SU-DHL-6 (cell line): ENCODE data around the gene UBE3B.

ENCODE experiments used
- H2AFZ ChIP-seq: fragments of 200-600 bp; sonication (generic); 2 replicates; pipeline ENCODE4 v1.6.1; 2014; ENCODE audit warnings: low read depth, mild to moderate bottlenecking, moderate library complexity, mixed read lengths, antibody characterized with exemption, low read length; ENCODE audit not compliant: severe bottlenecking
- H3F3A ChIP-seq: fragments of 200-600 bp; shearing (Covaris generic); 2 replicates; pipeline ENCODE4 v1.6.0; 2016; ENCODE audit warnings: antibody characterized with exemption, mild to moderate bottlenecking; ENCODE audit not compliant: insufficient read depth
- H3K27ac ChIP-seq: fragments of 200-600 bp; sonication (generic); 2 replicates; pipeline ENCODE4 v1.5.1; 2016; ENCODE audit warnings: low read depth, mild to moderate bottlenecking, low read length, moderate library complexity, mixed read lengths
- H3K27me3 ChIP-seq: fragments of 200-600 bp; sonication (generic), shearing (Covaris generic); 2 replicates; pipeline ENCODE4 v1.6.0; 2014; ENCODE audit warnings: mild to moderate bottlenecking, low read length
- H3K36me3 ChIP-seq: fragments of 200-600 bp; sonication (generic); 2 replicates; pipeline ENCODE4 v1.6.1; 2014; ENCODE audit warnings: mild to moderate bottlenecking, low read length, mixed read lengths
- H3K4me2 ChIP-seq: fragments of 300-600, 200-600 bp; shearing (Covaris generic), sonication (generic); 2 replicates; pipeline ENCODE4 v1.6.0; 2014; ENCODE audit warnings: low read length, low read depth, mild to moderate bottlenecking; ENCODE audit not compliant: poor library complexity, severe bottlenecking
- H3K4me3 ChIP-seq: fragments of 200-600 bp; sonication (generic); 2 replicates; pipeline ENCODE4 v1.5.1; 2014; ENCODE audit warnings: antibody characterized with exemption, low read length, mild to moderate bottlenecking, mixed read lengths; ENCODE audit not compliant: insufficient read depth, poor library complexity, severe bottlenecking
- H3K79me2 ChIP-seq: fragments of 200-600 bp; sonication (generic); 2 replicates; pipeline ENCODE4 v1.6.1; 2014; ENCODE audit warnings: mild to moderate bottlenecking, low read length, moderate library complexity; ENCODE audit not compliant: insufficient read depth
- H3K9ac ChIP-seq: fragments of 200-600 bp; sonication (generic); 2 replicates; pipeline ENCODE4 v1.7.0; 2014; ENCODE audit warnings: mild to moderate bottlenecking, low read length
- H3K9me2 ChIP-seq: fragments of 200-600 bp; sonication (generic); replicated peaks from 2 replicates; pipeline ENCODE4 v1.6.1; 2014; ENCODE audit warnings: low read length; ENCODE audit not compliant: insufficient read depth
- H3K9me3 ChIP-seq: fragments of 200-600 bp; sonication (generic); 2 replicates; pipeline ENCODE4 v1.6.1; 2014; ENCODE audit warnings: low read length, mixed read lengths; ENCODE audit not compliant: insufficient read depth
- H4K20me1 ChIP-seq: fragments of 200-600 bp; sonication (generic); 2 replicates; pipeline ENCODE4 v1.6.1; 2014; ENCODE audit warnings: low read depth, mild to moderate bottlenecking, antibody characterized with exemption, low read length, moderate library complexity, mixed read lengths
- EZH2phosphoT487 ChIP-seq: fragments of 200-600 bp; sonication (generic), shearing (Covaris generic); conservative IDR thresholded peaks from 2 replicates; pipeline ENCODE4 v1.6.1; 2018; ENCODE audit warnings: mild to moderate bottlenecking, antibody characterized with exemption, low read length, moderate library complexity, mixed read lengths
- TF ChIP-seq, protein P1 (sequence below): fragments of 200-600 bp; sonication (generic); IDR thresholded peaks from one replicate; pipeline ENCODE4 v1.5.1; 2017; ENCODE audit warnings: antibody characterized with exemption, mild to moderate bottlenecking, low read length, moderate library complexity; ENCODE audit not compliant: insufficient read depth, poor library complexity, severe bottlenecking

Gene UBE3B

DNA sequence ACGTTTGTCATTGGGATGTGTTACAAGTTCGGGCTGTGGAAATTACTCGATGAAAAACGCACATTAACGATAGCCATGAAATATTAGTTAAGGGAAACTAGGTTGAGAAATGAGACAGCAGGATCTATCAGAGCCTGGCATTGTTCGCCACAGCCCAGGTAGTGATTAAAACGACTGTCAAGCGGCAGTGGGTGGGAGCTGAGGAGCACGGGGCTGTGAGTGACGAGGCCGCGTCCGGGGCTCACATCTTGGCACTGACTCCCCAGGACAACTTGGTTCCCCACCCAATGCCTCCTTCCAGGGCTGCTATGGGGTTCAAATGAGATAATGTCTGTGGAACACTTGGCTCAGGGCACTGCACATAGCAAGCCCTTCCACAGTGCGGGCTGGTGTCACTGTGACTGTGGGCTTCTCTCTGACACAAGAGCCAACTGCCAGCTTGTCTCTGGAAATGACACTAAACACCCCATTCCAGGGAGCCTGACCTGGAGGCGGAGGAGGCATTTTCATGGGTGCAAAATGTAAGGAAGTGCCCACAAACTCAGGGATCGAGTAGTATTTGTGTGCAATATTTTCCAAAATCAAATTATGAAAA is 76.6 kb downstream of the UBE3B start:
- Histone ChIP-seq H3K79me2 (no peaks in the 10 kb centered on the region), H3K27me3 (no peaks in the 10 kb centered on the region), H3K9ac (no peak overlapping the region), H3K9me3 (no peaks in the 10 kb centered on the region), H2AFZ (no peak overlapping the region), H4K20me1 (no peaks in the 10 kb centered on the region), H3K9me2 (no peaks in the 10 kb centered on the region), H3K4me3 (no peak overlapping the region), H3K27ac (no peak overlapping the region), H3K36me3 (no peaks in the 10 kb centered on the region), H3F3A (no peaks in the 10 kb centered on the region), H3K4me2 (no peak overlapping the region)
- no peak for TF ChIP-seq EZH2phosphoT487
- TF ChIP-seq, protein P1, sequence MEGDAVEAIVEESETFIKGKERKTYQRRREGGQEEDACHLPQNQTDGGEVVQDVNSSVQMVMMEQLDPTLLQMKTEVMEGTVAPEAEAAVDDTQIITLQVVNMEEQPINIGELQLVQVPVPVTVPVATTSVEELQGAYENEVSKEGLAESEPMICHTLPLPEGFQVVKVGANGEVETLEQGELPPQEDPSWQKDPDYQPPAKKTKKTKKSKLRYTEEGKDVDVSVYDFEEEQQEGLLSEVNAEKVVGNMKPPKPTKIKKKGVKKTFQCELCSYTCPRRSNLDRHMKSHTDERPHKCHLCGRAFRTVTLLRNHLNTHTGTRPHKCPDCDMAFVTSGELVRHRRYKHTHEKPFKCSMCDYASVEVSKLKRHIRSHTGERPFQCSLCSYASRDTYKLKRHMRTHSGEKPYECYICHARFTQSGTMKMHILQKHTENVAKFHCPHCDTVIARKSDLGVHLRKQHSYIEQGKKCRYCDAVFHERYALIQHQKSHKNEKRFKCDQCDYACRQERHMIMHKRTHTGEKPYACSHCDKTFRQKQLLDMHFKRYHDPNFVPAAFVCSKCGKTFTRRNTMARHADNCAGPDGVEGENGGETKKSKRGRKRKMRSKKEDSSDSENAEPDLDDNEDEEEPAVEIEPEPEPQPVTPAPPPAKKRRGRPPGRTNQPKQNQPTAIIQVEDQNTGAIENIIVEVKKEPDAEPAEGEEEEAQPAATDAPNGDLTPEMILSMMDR = no peak

DNA sequence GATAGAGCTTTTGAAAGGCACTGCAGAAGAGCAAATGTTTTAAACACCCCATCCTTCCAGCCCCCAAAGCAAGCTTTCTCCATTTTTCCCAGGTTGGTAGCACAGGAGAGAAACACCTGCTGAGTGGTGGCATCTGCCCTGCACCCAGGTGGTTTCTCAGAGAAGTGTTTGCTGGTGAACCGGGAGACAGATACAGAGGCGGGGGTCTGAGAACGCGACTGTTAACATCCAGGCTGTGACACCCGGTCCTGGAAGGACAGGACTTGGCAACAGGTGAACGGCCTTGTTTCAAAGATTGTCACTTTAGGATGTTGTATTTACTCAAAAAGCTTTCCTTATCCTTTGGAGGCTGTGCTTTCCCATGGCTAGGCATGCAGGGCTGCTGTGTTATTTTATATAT is 77.3 kb downstream of the UBE3B start:
- H3K27ac ChIP-seq = no peak overlapping the region
- no peaks in the 10 kb centered on the region for H3K79me2 ChIP-seq
- no peak overlapping the region for H3K9ac ChIP-seq
- no peaks in the 10 kb centered on the region for H3K9me2 ChIP-seq
- H3K4me3 ChIP-seq = no peak overlapping the region
- H4K20me1 ChIP-seq = no peaks in the 10 kb centered on the region
- no peak overlapping the region for H2AFZ ChIP-seq
- no peaks in the 10 kb centered on the region for H3K36me3 ChIP-seq
- TF ChIP-seq, protein P1 = no peak
- TF ChIP-seq EZH2phosphoT487 = no peak
- no peaks in the 10 kb centered on the region for H3F3A ChIP-seq
- H3K9me3 ChIP-seq = no peaks in the 10 kb centered on the region
- no peaks in the 10 kb centered on the region for H3K27me3 ChIP-seq
- H3K4me2 ChIP-seq = no peak overlapping the region

DNA sequence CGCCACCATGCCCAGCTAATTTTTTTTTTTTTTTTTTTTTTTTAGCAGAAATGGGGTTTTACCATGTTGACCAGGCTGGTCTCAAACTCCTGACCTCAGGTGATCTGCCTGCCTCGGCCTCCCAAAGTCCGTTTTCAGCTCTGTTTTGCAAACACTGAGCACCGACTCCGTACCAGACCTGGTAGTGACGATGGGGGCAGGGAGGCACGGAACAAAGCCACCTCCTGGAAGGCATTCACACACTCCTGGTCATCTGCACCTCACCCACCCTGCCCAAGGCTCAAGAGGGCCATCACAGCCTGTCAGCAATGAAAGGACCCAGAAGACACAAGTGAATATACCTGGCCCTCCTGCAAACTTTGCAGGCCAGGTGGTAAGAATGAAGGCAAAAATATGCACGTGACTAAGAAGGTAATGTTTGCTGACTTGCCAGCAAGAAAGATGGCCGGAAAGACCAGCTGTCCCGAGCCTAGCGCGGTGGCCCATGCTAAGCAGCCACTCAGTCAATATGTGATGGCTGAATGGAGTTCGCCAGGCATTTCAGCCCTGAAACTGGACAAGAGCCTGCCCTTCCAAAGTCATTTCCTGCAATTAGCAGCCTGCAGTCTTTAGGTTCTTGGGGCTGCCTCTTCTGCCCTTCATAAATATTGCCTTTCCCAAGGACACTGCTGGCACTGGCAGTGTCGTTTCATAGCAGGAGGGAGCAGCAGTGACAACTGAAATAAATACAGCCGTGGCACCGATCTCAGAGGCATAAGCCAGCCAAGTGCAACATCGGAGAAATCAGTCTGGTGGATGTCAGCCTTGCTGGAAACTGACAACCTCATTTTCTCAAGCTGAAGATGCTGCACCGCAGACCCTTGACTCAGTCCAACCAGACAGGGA is 78.2 kb downstream of the UBE3B start:
- TF ChIP-seq, protein P1 = no peak
- TF ChIP-seq EZH2phosphoT487 = no peak
- H4K20me1 ChIP-seq = no peaks in the 10 kb centered on the region
- no peaks in the 10 kb centered on the region for H3F3A ChIP-seq
- no peaks in the 10 kb centered on the region for H3K9me2 ChIP-seq
- H3K4me2 ChIP-seq = no peak overlapping the region
- no peak overlapping the region for H3K27ac ChIP-seq
- H3K9me3 ChIP-seq = no peaks in the 10 kb centered on the region
- no peaks in the 10 kb centered on the region for H3K79me2 ChIP-seq
- no peaks in the 10 kb centered on the region for H3K27me3 ChIP-seq
- no peak overlapping the region for H3K4me3 ChIP-seq
- no peak overlapping the region for H2AFZ ChIP-seq
- no peak overlapping the region for H3K9ac ChIP-seq
- H3K36me3 ChIP-seq = no peaks in the 10 kb centered on the region
